ENCODE measurements around the gene C20orf204.

GRCh38 chr20:64027981-64028685 is 7.8 kb upstream of the C20orf204 start:
- TF ChIP-seq SIN3A (IDR thresholded peaks at IDR 0.05; ENCODE audit: borderline replicate concordance in 2 of 2, control insufficient read depth in 1 of 2, low read depth in 2 of 2, low read length in 2 of 2) = no peak
- TF ChIP-seq E2F1 (CRISPR knock-in tag; IDR thresholded peaks at IDR 0.05) = no peak
- TF ChIP-seq EZH2 (IDR thresholded peaks at IDR 0.05; ENCODE audit: borderline replicate concordance, low read depth, low read length) = no peak
- no peak for TF ChIP-seq PTBP1 (IDR thresholded peaks at IDR 0.05; ENCODE audit: low read depth, low read length)
